Fibroblast of pulmonary artery (primary cell): ENCODE results near the gene BCAS4.
"Not testable (repeated sequence)": the region's sequence is repeated elsewhere in the genome, so short reads cannot be mapped to it uniquely, and the experiment has no call there.

Source experiments
- DNase-seq: peaks from one replicate; pipeline ENCODE4 v3.0.0-alpha.2; 2010; ENCODE audit warnings: low read depth
- H3K4me3 ChIP-seq: replicated peaks from 2 replicates; pipeline ENCODE4 v1.5.1; 2011; ENCODE audit warnings: low read depth, mild to moderate bottlenecking, control low read depth, low read length, moderate library complexity
- CTCF ChIP-seq: IDR thresholded peaks from 2 replicates; pipeline ENCODE4 v1.5.1; 2011; ENCODE audit warnings: mild to moderate bottlenecking, control low read depth, low read length, inconsistent platforms; ENCODE audit errors: missing control alignments

The BCAS4 gene

GRCh38 chr20:50788045-50788991, 6.5 kb upstream of the BCAS4 start:
- no peak overlapping the region for H3K4me3 ChIP-seq
- DNase-seq = peak; percentile 82
- TF ChIP-seq CTCF = peak; percentile 66

GRCh38 chr20:50789968-50790650, 4.8 kb upstream of the BCAS4 start:
- DNase-seq = no peak
- no peak for TF ChIP-seq CTCF
- no peak overlapping the region for H3K4me3 ChIP-seq

GRCh38 chr20:50790651-50791277, 4.1 kb upstream of the BCAS4 start:
- DNase-seq = peak; percentile 93
- TF ChIP-seq CTCF = peak; percentile 79
- H3K4me3 ChIP-seq = no peak overlapping the region

- TF ChIP-seq CTCF = no peak
- H3K4me3 ChIP-seq = no peak overlapping the region
- no peak for DNase-seq
Measured at GRCh38 chr20:50792708-50793574, 1.9 kb upstream of the BCAS4 start.

- H3K4me3 ChIP-seq = not testable (repeated sequence)
- peak; percentile 30 for TF ChIP-seq CTCF
- DNase-seq = peak; percentile 35
Measured at GRCh38 chr20:50793575-50794016, 1.3 kb upstream of the BCAS4 start.

GRCh38 chr20:50794181-50794845, 548 bp upstream of the BCAS4 start:
- DNase-seq = no peak
- peak overlapping the region; percentile 38 for H3K4me3 ChIP-seq
- TF ChIP-seq CTCF = no peak
